SK-N-SH treated with all-trans-retinoic acid at 6 μM for 48 hours (cell line): Measurements from ENCODE around the gene VMAC.

Experiments used
- ATAC-seq: fragments of 200-7000 bp; cut with Tn5 transposase; 3 replicates; pipeline ENCODE4 v1.9.1; 2020; ENCODE audit warnings: mild to moderate bottlenecking, moderate library complexity
- ARNTL ChIP-seq: fragments of 450-650 bp; formaldehyde crosslinking; IDR thresholded peaks from 2 replicates; pipeline ENCODE4 v1.5.0; 2020; ENCODE audit warnings: low read depth, mild to moderate bottlenecking, moderate library complexity, borderline replicate concordance
- CSDC2 ChIP-seq: fragments of 250-450 bp; sonication (Bioruptor Pico); IDR thresholded peaks from 2 replicates; pipeline ENCODE4 v1.5.0; 2020; ENCODE audit warnings: mild to moderate bottlenecking, moderate library complexity
- CSRNP3 ChIP-seq: fragments of 250-450 bp; sonication (Bioruptor Pico); IDR thresholded peaks from 2 replicates; pipeline ENCODE4 v1.5.1; 2021; ENCODE audit warnings: mild to moderate bottlenecking, moderate library complexity
- ESRRG ChIP-seq: fragments of 250-450 bp; sonication (Bioruptor Pico); IDR thresholded peaks from 2 replicates; pipeline ENCODE4 v1.6.1; 2021; ENCODE audit warnings: mild to moderate bottlenecking
- GLIS3 ChIP-seq: fragments of 250-450 bp; sonication (Bioruptor Pico); IDR thresholded peaks from 2 replicates; pipeline ENCODE4 v1.5.0; 2020; ENCODE audit warnings: mild to moderate bottlenecking, moderate library complexity
- ISL1 ChIP-seq: fragments of 250-450 bp; sonication (Bioruptor Pico); IDR thresholded peaks from 2 replicates; pipeline ENCODE4 v2.1.2; 2022; ENCODE audit warnings: mild to moderate bottlenecking, moderate library complexity
- OSR1 ChIP-seq: fragments of 250-450 bp; sonication (Bioruptor Pico); IDR thresholded peaks from 2 replicates; pipeline ENCODE4 v1.8.0; 2022; ENCODE audit warnings: moderate library complexity, mild to moderate bottlenecking, inconsistent platforms
- PATZ1 ChIP-seq: fragments of 250-450 bp; sonication (Bioruptor Pico); IDR thresholded peaks from 2 replicates; pipeline ENCODE4 v1.8.0; 2020; ENCODE audit warnings: mild to moderate bottlenecking, moderate library complexity, borderline replicate concordance
- PPARA ChIP-seq: fragments of 250-450 bp; sonication (Bioruptor Pico); IDR thresholded peaks from 2 replicates; pipeline ENCODE4 v1.5.0; 2020; ENCODE audit warnings: mild to moderate bottlenecking, borderline replicate concordance
- SNAI2 ChIP-seq: fragments of 250-450 bp; sonication (Bioruptor Pico); IDR thresholded peaks from 2 replicates; pipeline ENCODE4 v1.5.0; 2020; ENCODE audit warnings: mild to moderate bottlenecking, moderate library complexity
- TCF4 ChIP-seq: fragments of 250-450 bp; sonication (Bioruptor Pico); IDR thresholded peaks from 2 replicates; pipeline ENCODE4 v1.8.0; 2021; ENCODE audit warnings: mild to moderate bottlenecking, moderate library complexity, borderline replicate concordance
- TOX ChIP-seq: fragments of 250-450 bp; sonication (Bioruptor Pico); IDR thresholded peaks from 2 replicates; pipeline ENCODE4 v1.8.0; 2021; ENCODE audit warnings: mild to moderate bottlenecking, moderate library complexity, borderline replicate concordance
- TSHZ2 ChIP-seq: fragments of 250-450 bp; sonication (Bioruptor Pico); IDR thresholded peaks from 2 replicates; pipeline ENCODE4 v1.5.0; 2020; ENCODE audit warnings: mild to moderate bottlenecking, moderate library complexity
- ZFP3 ChIP-seq: fragments of 250-450 bp; sonication (Bioruptor Pico); IDR thresholded peaks from 2 replicates; pipeline ENCODE4 v1.5.0; 2020; ENCODE audit warnings: mild to moderate bottlenecking, moderate library complexity
- ZFP30 ChIP-seq: fragments of 450-650 bp; formaldehyde crosslinking; IDR thresholded peaks from 2 replicates; pipeline ENCODE4 v1.5.0; 2022; ENCODE audit warnings: mild to moderate bottlenecking, moderate library complexity
- ZNF565 ChIP-seq: fragments of 450-650 bp; formaldehyde crosslinking; conservative IDR thresholded peaks from 2 replicates; pipeline ENCODE4 v1.5.0; 2020; ENCODE audit warnings: low read depth, mild to moderate bottlenecking, moderate library complexity
- ZNF70 ChIP-seq: fragments of 450-650 bp; formaldehyde crosslinking; IDR thresholded peaks from 2 replicates; pipeline ENCODE4 v1.5.0; 2020; ENCODE audit warnings: mild to moderate bottlenecking, moderate library complexity
- ZNF8 ChIP-seq: fragments of 450-650 bp; formaldehyde crosslinking; IDR thresholded peaks from 2 replicates; pipeline ENCODE4 v1.5.0; 2020; ENCODE audit warnings: mild to moderate bottlenecking, moderate library complexity
- TF ChIP-seq, protein P1 (sequence below): fragments of 250-450 bp; sonication (Bioruptor Pico); IDR thresholded peaks from 2 replicates; pipeline ENCODE4 v1.8.0; 2021; ENCODE audit warnings: low read depth, mild to moderate bottlenecking, moderate library complexity, borderline replicate concordance

The VMAC gene

GRCh38 chr19:5959260-5960004 lies 54.8 kb downstream of the VMAC start:
- TF ChIP-seq, protein P1, sequence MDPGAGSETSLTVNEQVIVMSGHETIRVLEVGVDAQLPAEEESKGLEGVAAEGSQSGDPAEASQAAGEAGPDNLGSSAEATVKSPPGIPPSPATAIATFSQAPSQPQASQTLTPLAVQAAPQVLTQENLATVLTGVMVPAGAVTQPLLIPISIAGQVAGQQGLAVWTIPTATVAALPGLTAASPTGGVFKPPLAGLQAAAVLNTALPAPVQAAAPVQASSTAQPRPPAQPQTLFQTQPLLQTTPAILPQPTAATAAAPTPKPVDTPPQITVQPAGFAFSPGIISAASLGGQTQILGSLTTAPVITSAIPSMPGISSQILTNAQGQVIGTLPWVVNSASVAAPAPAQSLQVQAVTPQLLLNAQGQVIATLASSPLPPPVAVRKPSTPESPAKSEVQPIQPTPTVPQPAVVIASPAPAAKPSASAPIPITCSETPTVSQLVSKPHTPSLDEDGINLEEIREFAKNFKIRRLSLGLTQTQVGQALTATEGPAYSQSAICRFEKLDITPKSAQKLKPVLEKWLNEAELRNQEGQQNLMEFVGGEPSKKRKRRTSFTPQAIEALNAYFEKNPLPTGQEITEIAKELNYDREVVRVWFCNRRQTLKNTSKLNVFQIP (CRISPR knock-in tag) = no peak
- TF ChIP-seq SNAI2 (CRISPR knock-in tag) (no peak), PATZ1 (no peak), ZNF565 (CRISPR knock-in tag) (no peak), ZNF8 (no peak), ZFP30 (CRISPR knock-in tag) (no peak), OSR1 (CRISPR knock-in tag) (no peak), CSRNP3 (no peak), GLIS3 (CRISPR knock-in tag) (no peak), PPARA (CRISPR knock-in tag) (no peak), ZFP3 (CRISPR knock-in tag) (no peak), ISL1 (CRISPR knock-in tag) (no peak), ARNTL (CRISPR knock-in tag) (no peak), ESRRG (CRISPR knock-in tag) (no peak), CSDC2 (CRISPR knock-in tag) (no peak), TSHZ2 (no peak), ZNF70 (CRISPR knock-in tag) (no peak), TOX (CRISPR knock-in tag) (no peak), TCF4 (no peak)
- no peak for ATAC-seq
